ENCODE measurements around the gene PTPN12.
"Not testable (repeated sequence)": the region's sequence is repeated elsewhere in the genome, so short reads cannot be mapped to it uniquely, and the experiment has no call there.

GRCh38 chr7:77532732-77533131 is 4.4 kb upstream of the PTPN12 start:
- TF ChIP-seq CTCF (IDR thresholded peaks at IDR 0.05); POLR2AphosphoS5 (IDR thresholded peaks at IDR 0.05; ENCODE audit: low read depth, low read length); REST (IDR thresholded peaks at IDR 0.05; ENCODE audit: insufficient read depth in 1 of 2, low read depth in 2 of 2, low read length in 1 of 2); SIN3A (IDR thresholded peaks at IDR 0.05; ENCODE audit: borderline replicate concordance, insufficient read depth, low read depth, low read length); TCF7L2 (IDR thresholded peaks at IDR 0.05; ENCODE audit: low read depth, low read length): not testable (repeated sequence)

Measured in Panc1 (cell line).